Vagina (tissue), 2 donors: Measurements from ENCODE around the gene SERPINB8. TPM values are rescaled to one million over a fixed set of nuclear protein-coding genes. Genes with fewer than 3 reads are reported as not detected.
"Not testable (repeated sequence)": the region's sequence is repeated elsewhere in the genome, so short reads cannot be mapped to it uniquely, and the experiment has no call there.

Experiments used
- DNase-seq, 2 donors: peaks; one replicate each; pipeline ENCODE4 v3.0.0-alpha.2; 2017; ENCODE audit errors: extremely low spot score in 2 of 2
- H3K27ac ChIP-seq: fragments of 200-600 bp; sonication (generic); one replicate; pipeline ENCODE4 v1.5.1; 2019
- H3K27me3 ChIP-seq: fragments of 200-600 bp; sonication (generic); one replicate; pipeline ENCODE4 v1.5.1; 2019
- H3K36me3 ChIP-seq, 2 donors: fragments of 200-600 bp; sonication (generic); one replicate each; pipeline ENCODE4 v1.5.1; 2017 to 2019
- H3K4me1 ChIP-seq: fragments of 200-600 bp; sonication (generic); one replicate; pipeline ENCODE4 v1.5.1; 2019
- H3K4me3 ChIP-seq, 2 donors: fragments of 200-600 bp; sonication (generic); 1 replicate in 1 of 2; 2 replicates in 1 of 2; pipeline ENCODE4 v1.5.1; 2016 to 2019
- H3K9me3 ChIP-seq: fragments of 200-600 bp; sonication (generic); one replicate; pipeline ENCODE4 v1.5.1; 2019
- POLR2A ChIP-seq, 2 donors: fragments of 450-650 bp; IDR thresholded peaks; one replicate each; pipeline ENCODE4 v1.6.1; 2017; ENCODE audit warnings: antibody characterized with exemption in 2 of 2, mild to moderate bottlenecking in 2 of 2, moderate library complexity in 2 of 2
- POLR2AphosphoS5 ChIP-seq, 2 donors: sonication (generic); formaldehyde crosslinking; IDR thresholded peaks; one replicate each; pipeline ENCODE4 v1.9.0; 2017; ENCODE audit warnings: antibody characterized with exemption in 2 of 2, mild to moderate bottlenecking in 2 of 2, low read depth in 1 of 2; ENCODE audit not compliant: insufficient read depth in 1 of 2
- intact Hi-C: fragments of 100-400 bp; cut with DNase I; formaldehyde crosslinking; loops from one replicate; pipeline ENCODE4 v1.15.1; 2023
- total RNA-seq: library from RNA; depleted of rRNA; stranded (reverse); fragments of >200 nt; gene quantifications from one replicate; pipeline ENCODE4 v1.2.3, GENCODE V29; 2016
- TF ChIP-seq, protein P1 (sequence below), 3 experiments: fragments of 450-650 bp in 2 of 3; fragments of 200-600 bp in 1 of 3; sonication (generic) in 1 of 3; IDR thresholded peaks; one replicate each; pipeline ENCODE4 v1.5.1; 2017 to 2019; ENCODE audit warnings: antibody characterized with exemption in 3 of 3, mild to moderate bottlenecking in 2 of 3, moderate library complexity in 2 of 3

The SERPINB8 gene
- total RNA-seq, 1 donor from 2014 or later: 18.7 TPM

DNA sequence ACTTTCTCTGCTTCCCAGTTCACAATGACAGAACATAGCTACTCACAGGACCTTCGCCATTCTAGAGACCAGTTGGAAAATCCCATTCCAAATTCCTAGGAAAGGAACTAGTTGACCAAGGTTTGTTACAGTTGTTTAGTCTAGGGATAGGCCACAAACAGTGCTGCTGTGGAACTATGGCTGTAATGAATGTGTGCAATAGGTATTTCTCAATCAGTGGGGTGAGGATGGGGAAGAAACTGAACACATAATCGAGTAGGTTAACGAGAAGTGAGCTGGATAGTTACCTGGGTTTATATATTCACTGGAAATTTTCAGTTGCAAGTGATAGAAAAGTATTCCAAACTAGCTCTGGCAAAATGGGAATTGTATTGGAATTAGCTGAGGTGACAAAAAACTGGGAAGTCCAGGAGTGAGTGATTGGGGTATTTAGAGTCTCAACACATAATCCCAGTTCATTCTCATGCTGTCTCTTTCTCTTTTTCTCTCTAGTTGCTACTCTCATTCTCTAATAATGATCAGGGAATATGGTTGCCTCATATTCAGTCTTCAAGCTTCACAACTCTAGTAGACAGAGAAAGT, 39.0 kb upstream of the SERPINB8 start:
- DNase-seq: no peak
- Histone ChIP-seq H3K4me3 (no peak overlapping the region), H3K36me3 (no peaks in the 10 kb centered on the region), H3K4me1 (peaks cover 2% of the 10 kb centered on the region), H3K27me3 (no peaks in the 10 kb centered on the region), H3K27ac (no peak overlapping the region), H3K9me3 (no peaks in the 10 kb centered on the region)
- intact Hi-C loops: no loop called here
- TF ChIP-seq POLR2A (IDR thresholded peaks at IDR 0.05): no peak
- TF ChIP-seq POLR2AphosphoS5 (IDR thresholded peaks at IDR 0.05; ENCODE audit: insufficient read depth in 1 of 2, low read depth in 1 of 2): no peak
- TF ChIP-seq, protein P1, sequence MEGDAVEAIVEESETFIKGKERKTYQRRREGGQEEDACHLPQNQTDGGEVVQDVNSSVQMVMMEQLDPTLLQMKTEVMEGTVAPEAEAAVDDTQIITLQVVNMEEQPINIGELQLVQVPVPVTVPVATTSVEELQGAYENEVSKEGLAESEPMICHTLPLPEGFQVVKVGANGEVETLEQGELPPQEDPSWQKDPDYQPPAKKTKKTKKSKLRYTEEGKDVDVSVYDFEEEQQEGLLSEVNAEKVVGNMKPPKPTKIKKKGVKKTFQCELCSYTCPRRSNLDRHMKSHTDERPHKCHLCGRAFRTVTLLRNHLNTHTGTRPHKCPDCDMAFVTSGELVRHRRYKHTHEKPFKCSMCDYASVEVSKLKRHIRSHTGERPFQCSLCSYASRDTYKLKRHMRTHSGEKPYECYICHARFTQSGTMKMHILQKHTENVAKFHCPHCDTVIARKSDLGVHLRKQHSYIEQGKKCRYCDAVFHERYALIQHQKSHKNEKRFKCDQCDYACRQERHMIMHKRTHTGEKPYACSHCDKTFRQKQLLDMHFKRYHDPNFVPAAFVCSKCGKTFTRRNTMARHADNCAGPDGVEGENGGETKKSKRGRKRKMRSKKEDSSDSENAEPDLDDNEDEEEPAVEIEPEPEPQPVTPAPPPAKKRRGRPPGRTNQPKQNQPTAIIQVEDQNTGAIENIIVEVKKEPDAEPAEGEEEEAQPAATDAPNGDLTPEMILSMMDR (IDR thresholded peaks at IDR 0.05): no peak

DNA sequence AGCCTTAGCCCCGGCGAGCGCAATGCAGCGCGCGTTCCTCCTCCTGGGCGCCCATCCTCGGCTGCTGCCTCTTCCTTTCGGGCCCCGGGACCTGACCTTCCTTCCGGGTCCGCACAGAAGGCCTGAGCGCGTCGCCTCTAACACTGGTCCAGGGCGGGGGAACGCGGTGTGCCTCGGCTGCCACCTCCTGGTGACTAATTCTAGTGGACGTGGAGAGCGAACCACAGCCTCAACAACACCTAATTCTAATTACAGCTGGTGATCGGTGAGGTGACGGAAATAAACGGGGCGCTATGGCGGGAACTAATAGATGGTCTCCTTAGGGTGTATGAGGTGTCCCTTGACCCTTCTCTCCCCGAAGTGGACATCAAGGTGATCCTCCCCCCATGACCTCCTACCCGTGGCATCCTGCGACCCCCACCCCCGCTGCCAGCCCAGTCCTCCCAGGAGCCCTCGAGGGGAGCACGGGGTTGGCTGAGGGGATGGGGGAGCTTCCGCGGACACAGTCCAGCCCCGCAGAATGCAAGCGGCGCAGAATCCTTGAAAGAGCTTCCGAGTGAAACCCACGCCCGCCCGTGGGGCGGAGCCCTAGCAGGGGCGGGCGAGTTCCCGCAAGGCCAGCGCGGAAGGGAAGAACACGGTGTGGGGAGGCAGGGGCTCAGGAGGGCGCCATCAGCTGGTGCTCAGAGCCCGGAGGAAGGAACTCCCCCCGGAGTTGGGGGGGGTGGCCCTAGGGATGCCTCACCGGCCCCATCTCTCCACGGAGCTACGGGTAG, 33.5 kb upstream of the SERPINB8 start:
- no peak overlapping the region for H3K27ac ChIP-seq
- no peaks in the 10 kb centered on the region for H3K9me3 ChIP-seq
- no peak for DNase-seq
- peaks cover 13% of the 10 kb centered on the region for H3K4me1 ChIP-seq
- TF ChIP-seq, protein P1 (IDR thresholded peaks at IDR 0.05): peak; percentile 42 to 65 (median 53)
- no peak for TF ChIP-seq POLR2A (IDR thresholded peaks at IDR 0.05)
- peak; percentile 27 for TF ChIP-seq POLR2AphosphoS5 (IDR thresholded peaks at IDR 0.05; ENCODE audit: insufficient read depth in 1 of 2, low read depth in 1 of 2)
- intact Hi-C loops: no loop called here
- H3K4me3 ChIP-seq: peak overlapping the region; percentile 52 to 54
- no peaks in the 10 kb centered on the region for H3K36me3 ChIP-seq
- no peaks in the 10 kb centered on the region for H3K27me3 ChIP-seq

DNA sequence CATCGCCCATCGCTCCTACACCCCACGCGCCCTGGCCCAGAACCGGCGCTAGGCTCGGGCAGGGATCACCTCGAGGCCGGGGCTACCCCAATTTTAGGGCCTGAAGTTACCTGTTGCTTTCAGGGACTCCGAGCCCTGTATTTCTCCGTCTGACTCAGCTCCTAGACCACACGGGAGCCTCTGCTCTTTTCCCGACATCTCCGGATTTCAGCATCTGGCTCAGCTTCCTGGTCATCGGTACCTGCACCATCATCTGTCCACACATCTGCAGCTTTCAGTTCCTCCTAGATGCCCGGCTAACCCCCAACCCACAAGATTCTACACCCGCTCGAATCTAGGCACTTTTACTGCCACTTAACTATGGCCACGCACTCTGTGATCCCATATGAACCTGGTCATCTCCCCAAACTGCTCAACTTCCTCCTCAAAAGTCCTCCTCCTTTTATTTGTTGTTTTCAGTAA, 32.9 kb upstream of the SERPINB8 start:
- peak overlapping the region; percentile 52 to 54 for H3K4me3 ChIP-seq
- no peaks in the 10 kb centered on the region for H3K36me3 ChIP-seq
- no peak for DNase-seq
- intact Hi-C loops: no loop called here
- H3K9me3 ChIP-seq: no peaks in the 10 kb centered on the region
- no peak overlapping the region for H3K27ac ChIP-seq
- peaks cover 13% of the 10 kb centered on the region for H3K4me1 ChIP-seq
- TF ChIP-seq POLR2A (IDR thresholded peaks at IDR 0.05) (no peak), POLR2AphosphoS5 (IDR thresholded peaks at IDR 0.05; ENCODE audit: insufficient read depth in 1 of 2, low read depth in 1 of 2) (no peak)
- TF ChIP-seq, protein P1 (IDR thresholded peaks at IDR 0.05): no peak
- H3K27me3 ChIP-seq: no peaks in the 10 kb centered on the region

DNA sequence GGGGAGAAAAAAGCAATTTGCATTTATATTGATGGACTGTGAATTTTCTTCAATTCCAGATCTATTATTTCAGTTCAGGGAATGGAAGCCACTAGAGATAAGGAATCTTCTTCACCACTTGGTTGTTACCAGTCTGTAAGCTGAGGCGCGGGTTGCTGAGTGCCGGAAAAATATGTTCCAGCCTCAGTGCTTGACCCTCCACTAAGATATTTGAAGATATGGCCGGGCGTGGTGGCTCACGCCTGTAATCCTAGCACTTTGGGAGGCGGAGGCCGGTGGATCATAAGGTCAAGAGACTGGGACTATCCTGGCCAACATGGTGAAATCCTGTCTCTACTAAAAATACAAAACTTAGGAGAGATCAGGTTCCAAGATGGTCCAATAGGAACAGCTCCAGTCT, 29.9 kb upstream of the SERPINB8 start:
- H3K36me3 ChIP-seq: no peaks in the 10 kb centered on the region
- no peak overlapping the region for H3K27ac ChIP-seq
- DNase-seq: no peak
- H3K4me1 ChIP-seq: peaks cover 13% of the 10 kb centered on the region
- TF ChIP-seq POLR2A (IDR thresholded peaks at IDR 0.05): no peak
- TF ChIP-seq POLR2AphosphoS5 (IDR thresholded peaks at IDR 0.05; ENCODE audit: insufficient read depth in 1 of 2, low read depth in 1 of 2): no peak
- TF ChIP-seq, protein P1 (IDR thresholded peaks at IDR 0.05): no peak
- no peaks in the 10 kb centered on the region for H3K27me3 ChIP-seq
- intact Hi-C loops: no loop called here
- no peaks in the 10 kb centered on the region for H3K9me3 ChIP-seq
- H3K4me3 ChIP-seq: no peak overlapping the region

DNA sequence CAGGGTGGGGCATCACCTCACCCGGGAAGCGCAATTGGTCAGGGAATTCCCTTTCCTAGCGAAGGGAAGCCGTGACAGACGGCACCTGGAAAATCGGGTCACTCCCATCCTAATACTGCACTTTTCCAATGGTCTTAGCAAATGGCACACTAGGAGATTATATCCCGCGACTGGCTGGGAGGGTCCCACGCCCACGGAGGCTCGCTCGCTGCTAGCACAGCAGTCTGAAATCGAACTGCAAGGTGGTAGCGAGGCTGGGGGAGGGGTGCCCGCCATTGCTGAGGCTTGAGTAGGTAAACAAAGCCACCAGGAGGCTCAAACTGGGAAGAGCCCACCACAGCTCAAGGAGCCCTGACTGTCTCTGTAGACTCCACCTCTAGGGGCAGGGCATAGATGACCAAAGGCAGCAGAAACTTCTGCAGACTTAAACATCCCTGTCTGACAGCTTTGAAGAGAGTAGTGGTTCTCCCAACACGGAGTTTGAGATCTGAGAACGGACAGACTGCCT, 29.3 kb upstream of the SERPINB8 start:
- H3K9me3 ChIP-seq, intact Hi-C loops: not testable (repeated sequence)
- H3K4me1 ChIP-seq: peaks cover 13% of the 10 kb centered on the region

More for the DNA sequence above, 29.3 kb upstream of the SERPINB8 start:
- DNase-seq, H3K27ac ChIP-seq, H3K36me3 ChIP-seq, H3K4me3 ChIP-seq, H3K27me3 ChIP-seq: not testable (repeated sequence)
